H9 (cell line): ENCODE measurements around the gene TREM1. TPM values are rescaled to one million over a fixed set of nuclear protein-coding genes. Genes with fewer than 3 reads are reported as not detected.

Experiments used
- DNase-seq: peaks from one replicate; pipeline ENCODE4 v3.0.0-alpha.2; 2017
- H2AFZ ChIP-seq: one replicate; pipeline ENCODE4 v1.6.1; 2013; ENCODE audit warnings: mild to moderate bottlenecking, low read length, control low read depth, moderate library complexity
- H2AK5ac ChIP-seq: 2 replicates; pipeline ENCODE4 v1.6.1; 2013; ENCODE audit warnings: low read length, control low read depth, mixed read lengths; ENCODE audit not compliant: insufficient read length
- H2BK120ac ChIP-seq: one replicate; pipeline ENCODE4 v1.6.1; 2013; ENCODE audit warnings: low read depth, mild to moderate bottlenecking, low read length, control low read depth, inconsistent platforms; ENCODE audit not compliant: poor library complexity, severe bottlenecking
- H2BK12ac ChIP-seq: 2 replicates; pipeline ENCODE4 v1.6.1; 2013; ENCODE audit warnings: low read length, control low read depth, mixed read lengths, low read depth; ENCODE audit not compliant: insufficient read length
- H2BK15ac ChIP-seq: 2 replicates; pipeline ENCODE4 v1.6.1; 2013; ENCODE audit warnings: low read depth, low read length, control low read depth
- H2BK20ac ChIP-seq: one replicate; pipeline ENCODE4 v1.6.1; 2013; ENCODE audit warnings: low read depth, mild to moderate bottlenecking, low read length, control low read depth, inconsistent platforms; ENCODE audit not compliant: poor library complexity, severe bottlenecking
- H2BK5ac ChIP-seq: 2 replicates; pipeline ENCODE4 v1.6.1; 2013; ENCODE audit warnings: low read length, control low read depth, mixed read lengths; ENCODE audit not compliant: insufficient read length
- H3K14ac ChIP-seq: 2 replicates; pipeline ENCODE4 v1.6.1; 2013; ENCODE audit warnings: low read length, control low read depth; ENCODE audit not compliant: insufficient read depth
- H3K18ac ChIP-seq: 2 replicates; pipeline ENCODE4 v1.6.1; 2013; ENCODE audit warnings: low read depth, mild to moderate bottlenecking, mixed read lengths, low read length, control low read depth; ENCODE audit not compliant: insufficient read length
- H3K23ac ChIP-seq: 2 replicates; pipeline ENCODE4 v1.6.1; 2013; ENCODE audit warnings: low read length, control low read depth, mixed read lengths, low read depth; ENCODE audit not compliant: insufficient read length
- H3K23me2 ChIP-seq: 2 replicates; pipeline ENCODE4 v1.6.1; 2013; ENCODE audit warnings: low read depth, mild to moderate bottlenecking, mixed read lengths, low read length, control low read depth; ENCODE audit not compliant: insufficient read length, poor library complexity, severe bottlenecking
- H3K27ac ChIP-seq: 2 replicates; pipeline ENCODE4 v1.5.1; 2013; ENCODE audit warnings: low read length, control low read depth, mixed read lengths, low read depth; ENCODE audit not compliant: insufficient read length
- H3K27me3 ChIP-seq: 2 replicates; pipeline ENCODE4 v1.6.1; 2013; ENCODE audit warnings: low read length, control low read depth, inconsistent platforms; ENCODE audit not compliant: insufficient read depth
- H3K4ac ChIP-seq: 2 replicates; pipeline ENCODE4 v1.6.1; 2013; ENCODE audit warnings: low read depth, mild to moderate bottlenecking, control low read depth, inconsistent platforms, low read length, moderate library complexity
- H3K4me1 ChIP-seq: 2 replicates; pipeline ENCODE4 v1.6.1; 2013; ENCODE audit warnings: low read length, control low read depth, inconsistent platforms; ENCODE audit not compliant: insufficient read depth
- H3K4me2 ChIP-seq: 2 replicates; pipeline ENCODE4 v1.6.1; 2013; ENCODE audit warnings: low read length, control low read depth, mixed read lengths; ENCODE audit not compliant: insufficient read length, insufficient read depth
- H3K56ac ChIP-seq: 2 replicates; pipeline ENCODE4 v1.6.1; 2013; ENCODE audit warnings: low read depth, mild to moderate bottlenecking, mixed read lengths, low read length, control low read depth; ENCODE audit not compliant: insufficient read length
- H3K79me1 ChIP-seq: 2 replicates; pipeline ENCODE4 v1.6.1; 2013; ENCODE audit warnings: low read depth, mild to moderate bottlenecking, moderate library complexity, low read length, control low read depth, inconsistent platforms; ENCODE audit not compliant: insufficient read depth, poor library complexity, severe bottlenecking
- H3K79me2 ChIP-seq: 2 replicates; pipeline ENCODE4 v1.6.1; 2013; ENCODE audit warnings: low read length, control low read depth, inconsistent platforms; ENCODE audit not compliant: insufficient read depth
- H3K9ac ChIP-seq: 2 replicates; pipeline ENCODE4 v1.6.1; 2013; ENCODE audit warnings: low read length, control low read depth, mixed read lengths; ENCODE audit not compliant: insufficient read length; ENCODE audit errors: extremely low read depth
- H3K9me3 ChIP-seq: one replicate; pipeline ENCODE4 v1.6.1; 2013; ENCODE audit warnings: low read depth, low read length, inconsistent platforms; ENCODE audit not compliant: control insufficient read depth
- H3T11ph ChIP-seq: one replicate; pipeline ENCODE4 v1.6.1; 2013; ENCODE audit warnings: mild to moderate bottlenecking, low read length, control low read depth, inconsistent platforms
- H4K20me1 ChIP-seq: one replicate; pipeline ENCODE4 v1.6.1; 2013; ENCODE audit not compliant: control insufficient read depth, insufficient read length, insufficient read depth
- H4K5ac ChIP-seq: 2 replicates; pipeline ENCODE4 v1.6.1; 2013; ENCODE audit warnings: low read depth, mild to moderate bottlenecking, mixed read lengths, low read length, control low read depth; ENCODE audit not compliant: insufficient read length
- H4K8ac ChIP-seq: replicated peaks from 2 replicates; pipeline ENCODE4 v1.6.1; 2013; ENCODE audit warnings: low read length, control low read depth, mixed read lengths, low read depth; ENCODE audit not compliant: insufficient read length
- H4K91ac ChIP-seq: 2 replicates; pipeline ENCODE4 v1.6.1; 2013; ENCODE audit warnings: low read depth, mild to moderate bottlenecking, moderate library complexity, mixed read lengths, low read length, control low read depth; ENCODE audit not compliant: insufficient read length
- H3K27ac Mint-ChIP-seq, 3 experiments: 2 replicates in 2 of 3; 3 replicates in 1 of 3; pipeline ENCODE4 v1.8.0; 2020 to 2021; ENCODE audit warnings: mixed read lengths in 3 of 3, mild to moderate bottlenecking in 1 of 3, moderate library complexity in 1 of 3
- H3K27me3 Mint-ChIP-seq: 2 replicates; pipeline ENCODE4 v1.8.0; 2021; ENCODE audit warnings: low read depth, mild to moderate bottlenecking, moderate library complexity, mixed read lengths
- H3K36me3 Mint-ChIP-seq, 3 experiments: 2 replicates in 2 of 3; 3 replicates in 1 of 3; pipeline ENCODE4 v1.8.0; 2020 to 2021; ENCODE audit warnings: low read depth in 3 of 3, mixed read lengths in 3 of 3; ENCODE audit not compliant: insufficient read depth in 1 of 3
- H3K4me1 Mint-ChIP-seq, 2 experiments: 2 replicates each; pipeline ENCODE4 v1.8.0; 2020; ENCODE audit warnings: mixed read lengths in 2 of 2
- H3K4me3 Mint-ChIP-seq, 2 experiments: 2 replicates in 1 of 2; 3 replicates in 1 of 2; pipeline ENCODE4 v1.8.0; 2020 to 2021; ENCODE audit warnings: mild to moderate bottlenecking in 2 of 2, mixed read lengths in 2 of 2, moderate library complexity in 1 of 2
- H3K9me3 Mint-ChIP-seq, 2 experiments: 2 replicates in 1 of 2; 3 replicates in 1 of 2; pipeline ENCODE4 v1.8.0; 2020; ENCODE audit warnings: mild to moderate bottlenecking in 2 of 2, mixed read lengths in 2 of 2, moderate library complexity in 1 of 2
- WGBS: extraction: QIAGEN DNeasy Blood & Tissue Kit; methylation state at CpG from one replicate; pipeline ENCODE4 v1.1.7; 2013; ENCODE audit warnings: missing lambda C conversion rate, low lambda C conversion rate, mixed read lengths; ENCODE audit not compliant: insufficient read length; ENCODE audit errors: extremely low coverage; 5-methylcytosine and 5-hydroxymethylcytosine counted together
- total RNA-seq: library from RNA; stranded (reverse); gene quantifications from 2 replicates; pipeline ENCODE4 v1.2.1, GENCODE V29; 2021
- TF ChIP-seq, protein P1 (sequence below): fragments of 200-600 bp; sonication (generic); conservative IDR thresholded peaks from 3 replicates; pipeline ENCODE4 v1.8.0; 2021; ENCODE audit warnings: antibody characterized with exemption, mild to moderate bottlenecking

Gene TREM1
- total RNA-seq, 1 experiment from 2014 or later = not detected

- no peak overlapping the region for H3K4me2 ChIP-seq
- H2BK120ac ChIP-seq = no peak overlapping the region
- no peaks in the 10 kb centered on the region for H3K79me1 ChIP-seq
- Mint-ChIP-seq H3K9me3 (no peaks in the 10 kb centered on the region), H3K27me3 (peaks cover 28% of the 10 kb centered on the region), H3K27ac (no peak overlapping the region), H3K4me1 (peaks cover 8 to 12% of the 10 kb centered on the region in 2 experiments), H3K36me3 (no peaks in the 10 kb centered on the region), H3K4me3 (no peak overlapping the region)
- TF ChIP-seq, protein P1, sequence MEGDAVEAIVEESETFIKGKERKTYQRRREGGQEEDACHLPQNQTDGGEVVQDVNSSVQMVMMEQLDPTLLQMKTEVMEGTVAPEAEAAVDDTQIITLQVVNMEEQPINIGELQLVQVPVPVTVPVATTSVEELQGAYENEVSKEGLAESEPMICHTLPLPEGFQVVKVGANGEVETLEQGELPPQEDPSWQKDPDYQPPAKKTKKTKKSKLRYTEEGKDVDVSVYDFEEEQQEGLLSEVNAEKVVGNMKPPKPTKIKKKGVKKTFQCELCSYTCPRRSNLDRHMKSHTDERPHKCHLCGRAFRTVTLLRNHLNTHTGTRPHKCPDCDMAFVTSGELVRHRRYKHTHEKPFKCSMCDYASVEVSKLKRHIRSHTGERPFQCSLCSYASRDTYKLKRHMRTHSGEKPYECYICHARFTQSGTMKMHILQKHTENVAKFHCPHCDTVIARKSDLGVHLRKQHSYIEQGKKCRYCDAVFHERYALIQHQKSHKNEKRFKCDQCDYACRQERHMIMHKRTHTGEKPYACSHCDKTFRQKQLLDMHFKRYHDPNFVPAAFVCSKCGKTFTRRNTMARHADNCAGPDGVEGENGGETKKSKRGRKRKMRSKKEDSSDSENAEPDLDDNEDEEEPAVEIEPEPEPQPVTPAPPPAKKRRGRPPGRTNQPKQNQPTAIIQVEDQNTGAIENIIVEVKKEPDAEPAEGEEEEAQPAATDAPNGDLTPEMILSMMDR = no peak
- no peak overlapping the region for H3K56ac ChIP-seq
- no peak overlapping the region for H3K9ac ChIP-seq
- H2AFZ ChIP-seq = no peak overlapping the region
- no peak overlapping the region for H2BK15ac ChIP-seq
- no peak overlapping the region for H2BK20ac ChIP-seq
- no peak overlapping the region for H3K14ac ChIP-seq
- no peak overlapping the region for H3T11ph ChIP-seq
- H4K20me1 ChIP-seq = no peaks in the 10 kb centered on the region
- H3K23ac ChIP-seq = no peak overlapping the region
- H3K4ac ChIP-seq = no peak overlapping the region
- H3K4me1 ChIP-seq = no peaks in the 10 kb centered on the region
- H2BK5ac ChIP-seq = no peak overlapping the region
- no peak overlapping the region for H3K18ac ChIP-seq
- no peaks in the 10 kb centered on the region for H3K79me2 ChIP-seq
- H3K23me2 ChIP-seq = no peaks in the 10 kb centered on the region
- H4K91ac ChIP-seq = no peak overlapping the region
- no peak for DNase-seq
- no peak overlapping the region for H2BK12ac ChIP-seq
- H3K9me3 ChIP-seq = no peaks in the 10 kb centered on the region
- no peak overlapping the region for H3K27ac ChIP-seq
- WGBS = no CpG with 5 or more reads among the region's 2 CpGs
- no peak overlapping the region for H2AK5ac ChIP-seq
- H4K5ac ChIP-seq = no peak overlapping the region
- H3K27me3 ChIP-seq = no peaks in the 10 kb centered on the region
- no peak overlapping the region for H4K8ac ChIP-seq
Observed at GRCh38 chr6:41277605-41278004, 8.9 kb downstream of the TREM1 start.
